GM21528 (cell line): Measurements from ENCODE around the gene ZNF841.
"Not testable (repeated sequence)": the region's sequence is repeated elsewhere in the genome, so short reads cannot be mapped to it uniquely, and the experiment has no call there.

Source experiments
- ATAC-seq: cut with Tn5 transposase; IDR thresholded peaks from one replicate; pipeline ENCODE4 v1.9.1; 2021; ENCODE audit warnings: mild to moderate bottlenecking, moderate library complexity; ENCODE audit not compliant: unreplicated experiment, low FRiP score

The ZNF841 gene

GRCh38 chr19:52095172-52096014, at the start of gene ZNF841:
ZNF841 (minus strand) TSS chr19:52095765; CDS start chr19:52084801, 10,964 bp downstream.
- ATAC-seq, result peak; percentile 85

- no peak for ATAC-seq
Measured at GRCh38 chr19:52142001-52142595, 46.5 kb upstream of the ZNF841 start.

GRCh38 chr19:52141203-52141602, 45.6 kb upstream of the ZNF841 start:
- no peak for ATAC-seq

GRCh38 chr19:52140032-52140710, 44.6 kb upstream of the ZNF841 start:
- no peak for ATAC-seq

DNA sequence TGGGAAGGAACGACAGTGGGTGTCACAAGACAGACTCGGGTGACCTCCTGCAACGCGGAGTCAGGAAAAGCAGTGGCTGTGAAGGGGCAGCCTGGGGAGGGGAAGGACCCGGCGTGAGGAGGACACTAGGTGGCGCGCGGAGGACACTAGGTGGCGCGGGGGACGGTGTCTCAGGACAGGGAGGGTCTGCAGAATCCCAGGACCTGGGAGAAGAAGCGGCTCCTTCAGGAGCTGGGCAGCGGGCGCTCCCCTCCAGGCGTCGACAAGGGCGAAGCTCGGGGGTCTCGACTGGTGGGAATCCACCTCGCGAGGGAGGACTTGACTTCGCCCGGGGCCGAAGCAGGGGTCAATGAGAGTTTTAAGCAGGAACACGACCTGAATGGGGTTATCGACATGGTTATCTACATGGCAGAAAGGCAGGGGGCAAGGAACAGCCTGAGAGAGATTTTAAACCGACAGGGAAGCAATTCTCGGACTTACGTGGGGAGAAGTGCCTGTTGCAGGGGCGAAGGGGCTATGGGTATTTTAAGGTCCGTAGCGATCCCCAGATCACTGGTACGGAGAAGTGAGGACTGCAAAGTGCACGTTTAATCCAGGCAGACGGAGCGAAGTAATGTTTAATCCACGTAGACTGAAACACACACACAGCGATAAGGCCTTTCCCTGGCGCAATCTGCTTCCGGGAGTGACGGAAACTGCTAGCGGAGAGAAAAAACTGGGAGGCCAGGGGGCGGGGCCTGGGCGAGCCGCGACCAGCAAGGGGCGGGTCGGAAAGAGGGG, 43.9 kb upstream of the ZNF841 start, which contains the start of gene ZNF616:
Gene ZNF616 (minus strand): TSS at position 687 of the 780 bp plus-strand sequence. CDS start 9,426 bp downstream, outside the sequence.
- ATAC-seq, result peak; percentile 92

GRCh38 chr19:52138983-52139251, 43.4 kb upstream of the ZNF841 start:
- ATAC-seq, result no peak

DNA sequence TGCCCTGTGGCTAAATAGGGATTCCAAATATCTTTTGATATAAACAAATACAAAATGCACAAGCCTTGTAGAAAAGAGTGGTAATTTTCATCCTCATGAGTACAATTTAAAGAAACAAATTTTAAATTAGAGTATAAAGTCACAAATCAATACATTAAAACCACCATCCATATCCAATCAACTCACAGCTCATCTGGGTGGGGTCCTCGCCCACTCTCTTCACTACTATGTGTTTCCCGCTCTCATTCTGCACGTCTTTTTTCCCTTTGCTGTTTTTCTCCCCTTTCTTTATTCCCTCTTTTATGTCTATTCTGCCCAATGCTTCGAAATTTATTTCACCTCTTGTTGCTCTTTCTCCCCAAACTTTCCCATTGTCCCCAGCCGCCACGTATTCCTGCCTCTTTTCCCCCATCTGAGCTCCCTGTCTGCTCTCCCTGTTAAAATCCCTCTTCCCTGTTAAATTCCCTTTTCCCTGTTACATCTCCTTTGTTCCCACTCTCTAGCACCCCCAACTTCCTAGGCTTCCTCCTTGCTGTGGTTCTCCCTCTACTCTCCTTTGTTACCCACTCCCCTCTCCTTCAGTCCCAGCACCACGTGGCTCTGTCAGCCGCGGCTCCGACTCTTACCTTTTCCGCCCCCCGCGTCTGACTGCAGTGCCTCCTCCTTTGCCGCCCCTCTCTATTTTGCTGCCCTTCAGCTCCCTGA, 42.9 kb upstream of the ZNF841 start:
- no peak for ATAC-seq

- no peak for ATAC-seq
Measured at GRCh38 chr19:52120286-52120685, 24.7 kb upstream of the ZNF841 start.

DNA sequence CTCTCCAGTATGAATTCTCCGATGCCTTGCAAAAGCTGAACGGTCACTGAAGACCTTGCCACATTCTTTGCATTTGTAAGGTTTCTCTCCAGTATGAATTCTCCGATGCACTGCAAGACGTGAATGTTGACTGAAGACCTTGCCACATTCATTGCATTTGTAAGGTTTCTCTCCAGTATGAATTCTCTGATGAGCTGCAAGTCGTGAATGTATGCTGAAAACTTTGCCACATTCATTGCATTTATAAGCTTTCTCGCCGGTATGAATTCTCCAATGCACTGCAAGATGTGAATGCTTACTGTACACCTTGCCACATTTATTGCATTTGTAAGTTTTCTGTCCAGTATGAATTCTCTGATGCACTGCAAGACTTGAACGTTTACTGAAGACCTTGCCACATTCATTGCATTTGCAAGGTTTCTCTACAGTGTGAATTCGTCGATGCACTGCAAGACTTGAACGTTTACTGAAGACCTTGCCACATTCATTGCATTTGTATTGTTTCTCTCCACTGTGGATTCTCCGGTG, 20.0 kb upstream of the ZNF841 start:
- no peak for ATAC-seq

- ATAC-seq, result no peak
Measured at GRCh38 chr19:52114691-52115090, 19.1 kb upstream of the ZNF841 start.

DNA sequence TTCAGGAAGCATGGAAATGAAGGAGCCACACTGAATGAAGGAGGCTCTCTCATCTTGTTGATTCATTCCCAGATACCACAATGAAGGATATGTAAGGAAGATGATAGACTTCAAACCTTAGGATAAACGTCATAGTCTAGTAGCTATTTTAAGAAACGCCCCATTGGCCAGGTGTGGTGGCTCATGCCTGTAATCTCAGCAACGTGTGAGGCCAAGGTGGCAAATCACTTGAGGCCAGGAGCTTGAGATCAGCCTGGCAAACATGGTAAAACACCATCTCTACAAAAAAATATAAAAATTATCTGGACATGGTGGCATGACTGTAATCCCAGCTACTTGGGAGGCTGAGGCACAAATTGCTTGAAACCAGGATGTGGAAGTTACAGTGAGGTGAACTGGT, 17.1 kb upstream of the ZNF841 start:
- no peak for ATAC-seq

GRCh38 chr19:52110780-52111179, 15.2 kb upstream of the ZNF841 start:
- no peak for ATAC-seq

GRCh38 chr19:52102782-52103181, 7.2 kb upstream of the ZNF841 start:
- ATAC-seq, result no peak

- ATAC-seq, result no peak
Measured at GRCh38 chr19:52101866-52102562, 6.4 kb upstream of the ZNF841 start.

- no peak for ATAC-seq
Measured at GRCh38 chr19:52099497-52100138, 4.1 kb upstream of the ZNF841 start.

DNA sequence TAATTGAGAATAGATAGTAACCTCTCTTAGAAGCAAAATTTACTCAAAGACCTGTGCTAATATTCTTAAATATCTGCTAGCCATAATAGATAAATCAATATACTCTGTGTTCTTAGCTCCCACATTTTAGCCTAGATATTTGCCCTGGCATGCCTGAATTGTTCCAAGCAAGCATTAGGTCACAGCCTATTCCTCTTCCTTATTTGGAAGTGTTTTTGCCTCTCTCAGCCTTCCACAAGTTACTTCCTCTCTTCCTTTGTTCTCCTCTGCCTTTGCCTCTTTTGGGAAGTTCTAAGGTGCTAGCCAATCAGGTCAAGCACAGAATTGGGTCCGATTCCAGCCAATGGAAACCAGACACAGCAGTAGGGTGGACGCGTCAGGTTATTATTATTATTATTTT, 851 bp upstream of the ZNF841 start:
- not testable (repeated sequence) for ATAC-seq

DNA sequence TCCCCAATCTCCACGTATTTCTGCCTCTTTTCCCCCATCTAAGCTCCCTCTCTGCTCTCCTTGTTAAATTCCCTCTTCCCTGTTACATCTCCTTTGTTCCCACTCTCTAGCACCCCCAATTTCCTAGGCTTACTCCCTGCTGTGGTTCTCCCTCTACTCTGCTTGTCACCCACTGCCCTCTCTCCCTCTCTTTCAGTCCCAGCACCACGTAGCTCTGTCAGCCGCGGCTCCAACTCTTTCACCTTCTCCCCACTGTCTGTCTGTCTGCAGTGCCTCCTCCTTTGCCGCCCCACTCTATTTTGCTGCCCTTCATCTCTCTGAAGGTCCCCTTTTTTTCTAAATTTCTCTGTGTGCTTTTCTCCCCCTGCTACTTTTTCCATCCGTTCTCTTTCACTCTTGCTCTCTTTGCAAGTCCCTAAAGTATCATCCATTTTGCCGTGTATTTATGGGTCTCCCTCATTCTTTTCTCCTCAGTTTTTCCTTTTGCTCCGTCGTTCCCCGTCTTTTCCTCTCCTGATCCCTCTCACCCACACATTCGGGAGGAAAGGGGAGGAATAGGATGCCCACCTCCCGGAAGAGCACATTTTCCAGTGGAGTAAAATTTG, 937 bp downstream of the ZNF841 start:
- no peak for ATAC-seq

DNA sequence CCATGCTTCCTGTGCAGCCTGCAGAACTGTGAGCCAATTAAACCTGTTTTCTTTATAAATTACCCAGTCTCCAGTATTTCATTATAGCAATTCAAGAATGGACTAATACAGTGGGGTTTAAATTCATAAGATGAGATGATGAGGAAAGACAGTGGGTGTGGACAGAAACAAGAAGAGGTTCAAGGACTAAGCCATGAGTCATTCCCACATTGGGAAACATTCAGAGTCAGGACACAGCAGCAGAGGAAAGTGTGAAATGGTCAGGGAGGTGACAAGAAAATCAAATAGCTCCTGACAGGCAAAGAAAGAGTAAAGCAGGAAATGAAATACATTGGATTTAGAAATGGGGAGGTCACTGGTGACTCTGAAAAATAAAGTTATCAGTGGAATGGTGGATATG, 9.1 kb downstream of the ZNF841 start:
- ATAC-seq, result no peak
